Mammary epithelial cell (primary cell): ENCODE results near the gene UBE3C.

Source experiments
- CTCF ChIP-seq, 2 donors: IDR thresholded peaks in 1 of 2; conservative IDR thresholded peaks in 1 of 2; 2 replicates each; pipeline ENCODE4 v1.5.1; 2011 to 2012; ENCODE audit warnings: inconsistent platforms in 2 of 2, low read length in 2 of 2, mild to moderate bottlenecking in 2 of 2, control low read depth in 1 of 2, low read depth in 1 of 2; ENCODE audit not compliant: insufficient read depth in 1 of 2; ENCODE audit errors: extremely low read depth in 1 of 2
- EZH2 ChIP-seq: IDR thresholded peaks from 2 replicates; pipeline ENCODE4 v1.6.1; 2012; ENCODE audit warnings: low read length, inconsistent platforms, borderline replicate concordance

- no peak for TF ChIP-seq CTCF (conservative IDR thresholded peaks at IDR 0.05 in 1 of 2, IDR thresholded peaks at IDR 0.05 in 1 of 2; ENCODE audit: extremely low read depth in 1 of 2, insufficient read depth in 1 of 2, low read depth in 1 of 2, low read length in 2 of 2)
- TF ChIP-seq EZH2, result no peak
Observed at GRCh38 chr7:157151626-157152339, 13.1 kb downstream of the UBE3C start.
